ENCODE measurements around the gene ATP1A3.

Gene ATP1A3

GRCh38 chr19:41984961-41985360 lies 9.1 kb downstream of the ATP1A3 start:
- DNase-seq = no peak

DNA sequence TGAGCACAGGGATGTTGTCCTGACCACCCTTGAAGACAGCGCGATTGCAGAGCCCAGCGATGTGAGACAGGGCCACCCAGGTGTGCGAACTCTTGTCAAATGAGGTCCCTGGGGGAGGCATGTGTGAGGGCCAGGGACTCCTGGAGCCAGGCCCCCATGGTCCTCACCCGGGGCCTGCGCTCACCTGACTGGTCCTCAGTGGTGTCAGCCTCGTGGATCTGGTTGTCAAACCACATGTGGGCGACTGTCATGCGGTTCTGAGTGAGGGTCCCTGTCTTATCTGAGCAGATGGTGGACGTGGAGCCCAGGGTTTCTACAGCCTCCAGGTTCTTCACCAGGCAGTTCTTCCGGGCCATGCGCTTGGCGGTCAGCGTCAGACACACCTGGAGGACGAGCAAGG lies 12.3 kb downstream of the ATP1A3 start:
- no peak for DNase-seq

GRCh38 chr19:41978470-41978869 lies 15.6 kb downstream of the ATP1A3 start:
- DNase-seq = no peak

- DNase-seq = no peak
These were observed 16.1 kb downstream of the ATP1A3 start for GRCh38 chr19:41977916-41978315.

DNA sequence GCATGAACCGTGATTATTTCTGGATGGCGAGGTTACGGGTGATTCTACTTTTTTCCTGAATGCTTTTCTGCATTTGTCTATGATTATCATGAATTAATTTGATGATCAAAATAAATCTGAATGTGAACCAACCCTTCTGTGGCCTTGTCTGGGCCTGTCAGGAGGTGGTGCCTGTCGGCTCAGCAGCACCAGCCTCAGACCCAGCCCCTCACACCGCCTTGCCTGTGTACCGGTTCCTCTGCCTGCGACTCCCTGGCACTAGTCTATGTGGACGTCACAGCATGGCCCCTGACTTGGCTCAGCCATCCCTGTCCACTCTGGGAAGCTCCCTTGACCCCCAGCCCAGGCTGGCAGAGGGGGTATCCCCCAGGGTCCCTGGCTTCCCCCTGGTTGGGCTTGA lies 19.4 kb downstream of the ATP1A3 start:
- no peak for DNase-seq

GRCh38 chr19:41971363-41971762 lies 22.7 kb downstream of the ATP1A3 start:
- no peak for DNase-seq

GRCh38 chr19:41969772-41970458 lies 24.1 kb downstream of the ATP1A3 start:
- DNase-seq = no peak

GRCh38 chr19:41968751-41969595 lies 25.1 kb downstream of the ATP1A3 start:
- DNase-seq = no peak

- no peak for DNase-seq
These were observed 26.8 kb downstream of the ATP1A3 start for GRCh38 chr19:41967054-41967783.

DNA sequence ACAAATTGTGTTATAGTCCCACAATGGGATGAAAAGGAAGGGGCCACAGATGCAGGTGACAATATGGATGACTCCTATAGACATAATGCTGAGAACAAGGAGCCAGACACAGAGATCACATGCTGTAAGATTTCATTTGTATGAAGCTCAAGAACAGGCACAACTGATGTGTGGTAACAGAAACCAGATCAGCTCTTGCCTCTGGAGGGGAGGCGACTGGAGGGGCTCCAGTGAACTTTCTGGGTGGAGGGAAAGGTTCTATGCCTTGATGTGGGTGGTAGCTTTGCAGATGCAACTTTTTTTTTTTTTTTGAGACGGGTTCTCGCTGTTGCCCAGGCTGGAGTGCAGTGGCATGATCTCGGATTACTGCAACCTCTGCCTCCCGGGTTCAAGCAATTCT lies 28.9 kb downstream of the ATP1A3 start:
- DNase-seq = no peak

- DNase-seq = no peak
These were observed 33.1 kb downstream of the ATP1A3 start for GRCh38 chr19:41960973-41961372.

DNA sequence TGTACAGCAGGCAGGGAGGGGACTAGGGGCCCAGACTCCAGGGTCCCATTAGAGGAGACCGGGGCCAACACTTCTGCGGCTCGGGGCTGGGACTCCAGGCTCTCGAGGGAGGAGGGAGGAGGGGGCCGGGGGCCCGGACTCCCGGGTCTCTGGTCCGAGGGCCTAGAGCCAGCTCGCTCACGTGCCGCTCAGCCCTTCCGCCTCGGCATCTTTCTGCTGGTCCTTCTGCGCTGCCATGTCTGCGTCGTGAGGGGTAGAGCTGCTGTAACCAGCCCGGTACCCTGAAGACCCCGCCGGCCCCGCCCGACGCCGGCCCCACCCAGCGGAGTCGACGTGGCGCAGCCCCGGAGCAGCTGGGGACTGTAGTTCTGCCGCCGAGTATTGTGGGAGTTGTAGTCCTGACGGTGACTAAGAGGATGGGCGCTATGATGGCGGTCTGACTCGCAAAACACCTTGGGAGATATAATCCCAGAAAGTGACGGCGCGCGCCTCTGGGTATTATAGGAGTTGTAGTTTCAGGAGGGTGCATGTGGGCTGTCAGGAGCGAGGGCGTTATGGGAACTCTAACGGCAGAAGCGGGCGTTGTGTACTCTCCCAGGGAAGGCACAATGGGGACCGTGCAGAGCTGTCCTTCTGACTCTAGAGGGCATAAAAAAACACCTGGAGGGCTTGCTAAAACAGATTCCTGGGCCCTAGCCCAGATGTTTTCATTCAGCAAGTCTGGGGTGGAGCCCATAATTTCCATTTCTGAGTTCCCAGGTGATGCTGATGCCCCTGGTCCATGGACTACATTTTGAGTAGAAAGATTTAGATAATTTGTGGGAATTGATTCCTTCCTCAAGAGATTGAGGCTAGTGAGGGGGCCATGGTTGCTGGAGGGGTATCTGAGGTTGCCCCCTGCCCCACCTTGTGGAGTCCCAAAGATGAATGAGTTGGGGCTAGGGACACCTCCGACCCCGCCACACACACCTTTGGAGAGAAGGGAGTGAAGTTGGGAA lies 34.7 kb downstream of the ATP1A3 start, which contains the start of gene RABAC1:
Gene RABAC1, minus strand, starts transcription at position 266 of the 998 bp plus-strand sequence. Its CDS starts 29 bp downstream, at position 237.
- peak; percentile 91 for DNase-seq

- DNase-seq = peak; percentile 76
These were observed 35.5 kb downstream of the ATP1A3 start for GRCh38 chr19:41958367-41959055.

- peak; percentile 62 for DNase-seq
These were observed 36.1 kb downstream of the ATP1A3 start for GRCh38 chr19:41957838-41958366.

DNA sequence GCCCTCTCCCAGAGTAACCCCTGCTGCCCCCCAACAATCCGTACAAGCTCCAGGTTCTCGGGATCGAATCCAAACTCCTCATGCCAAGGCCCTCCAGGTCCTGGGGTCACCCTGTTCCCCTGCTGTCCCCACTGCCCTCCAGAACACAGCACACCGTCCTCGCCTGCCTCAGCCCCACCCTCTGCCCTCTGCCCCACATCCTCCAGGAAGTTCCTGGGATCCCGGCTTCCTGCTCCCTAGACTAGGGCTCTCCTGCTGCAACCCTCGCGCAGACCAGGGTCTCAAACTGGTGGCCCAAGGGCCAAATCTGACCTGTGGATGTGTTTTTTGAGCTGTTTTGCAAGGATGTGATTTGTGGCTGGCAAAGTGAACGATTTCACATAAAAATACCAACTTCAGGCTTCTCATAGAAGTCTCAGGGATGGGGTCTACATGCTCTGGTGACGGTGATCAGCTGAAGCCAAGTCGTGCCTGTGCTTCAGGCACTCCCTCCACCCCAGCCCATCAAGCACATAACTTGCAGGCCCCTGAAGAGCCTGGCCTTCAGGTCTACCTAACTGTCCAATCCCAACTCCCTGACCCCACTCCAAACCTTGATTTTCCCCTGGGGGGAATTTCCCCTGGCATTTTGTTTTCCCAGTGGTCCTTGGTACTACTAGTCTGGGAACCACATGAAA lies 36.7 kb downstream of the ATP1A3 start:
- no peak for DNase-seq

DNA sequence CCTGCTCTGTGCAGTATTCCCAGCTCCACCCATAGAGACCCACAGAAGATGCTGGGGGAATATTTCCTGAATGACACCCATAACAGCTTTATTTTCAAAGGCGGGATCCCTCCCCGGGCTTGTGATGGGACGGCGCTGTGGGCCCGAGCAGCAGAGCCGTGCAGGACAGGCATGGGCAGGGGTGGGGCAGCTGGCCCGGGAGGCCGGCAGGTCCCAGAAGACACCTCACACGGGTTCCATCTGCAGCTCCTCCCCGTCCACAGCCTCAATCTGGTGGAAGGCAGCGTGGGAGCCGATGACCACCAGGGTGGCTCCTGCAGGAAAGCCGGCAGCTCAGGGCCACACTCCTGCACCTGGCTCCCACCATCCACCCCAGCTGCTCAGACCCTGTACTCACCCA lies 37.4 kb downstream of the ATP1A3 start:
- DNase-seq = no peak

- no peak for DNase-seq
These were observed 38.5 kb downstream of the ATP1A3 start for GRCh38 chr19:41955521-41955920.

- DNase-seq = peak; percentile 74
These were observed 42.3 kb downstream of the ATP1A3 start for GRCh38 chr19:41951686-41952172.

GRCh38 chr19:41947091-41947490 lies 46.9 kb downstream of the ATP1A3 start:
- no peak for DNase-seq

DNA sequence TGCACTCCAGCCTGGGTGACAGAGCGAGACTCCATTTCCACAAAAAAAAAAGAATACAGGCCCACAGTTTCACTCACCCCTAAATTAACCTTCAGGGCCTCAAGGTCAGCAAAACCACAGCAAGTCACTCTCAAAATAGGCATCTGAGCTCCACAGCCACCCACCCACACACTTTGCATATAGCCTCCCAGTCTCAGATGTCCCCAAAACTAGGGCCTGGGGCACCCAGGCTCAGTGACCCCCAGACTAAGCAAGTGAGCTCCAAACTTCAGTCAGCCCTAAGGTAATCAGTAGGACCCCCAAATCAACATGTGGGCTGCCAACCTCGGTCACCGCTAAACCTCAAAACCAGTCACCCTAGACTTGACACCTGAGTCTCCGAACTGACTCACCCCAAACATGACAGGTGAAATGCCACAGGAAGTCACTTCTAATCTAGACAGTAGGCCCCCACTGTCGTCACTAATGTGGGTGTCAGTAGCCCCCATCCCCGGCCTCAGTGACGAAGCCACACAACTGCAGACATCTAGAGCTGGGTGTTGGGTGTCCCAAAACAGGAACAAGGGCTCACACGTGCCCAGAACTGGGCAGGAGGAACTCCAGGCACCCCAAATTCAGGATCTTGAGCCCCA lies 48.8 kb downstream of the ATP1A3 start:
- no peak for DNase-seq
